ENCODE results near the gene BPIFB6. TPM values are rescaled to one million over a fixed set of nuclear protein-coding genes. Genes with fewer than 3 reads are reported as not detected.

BPIFB6 gene
- polyA plus RNA-seq, 2 of the 4 experiments (the other 2 are of a cell fraction), result not detected

GRCh38 chr20:33046412-33046811 is 15.0 kb downstream of the BPIFB6 start:
- CTCF ChIA-PET, result no interaction called here
- POLR2A ChIA-PET, result no interaction called here
- Histone ChIP-seq H3K4me1 (no peaks in the 10 kb centered on the region), H3K4me2 (no peak overlapping the region), H3K9me3 (no peaks in the 10 kb centered on the region), H3K27ac (no peak overlapping the region), H3K4me3 (no peak overlapping the region)
- WGBS (ENCODE audit: missing lambda C conversion rate), result 25% methylated on average over 3 of the region's 3 CpGs
- no peak for FAIRE-seq
- DNase-seq (ENCODE audit: low read depth in 1 of 2, low spot score in 1 of 2), result no peak
- TF ChIP-seq RARB (CRISPR knock-in tag; IDR thresholded peaks at IDR 0.05), result no peak
- no peak for TF ChIP-seq HOXA7 (CRISPR knock-in tag; IDR thresholded peaks at IDR 0.05)
- TF ChIP-seq POLR2A (IDR thresholded peaks at IDR 0.05; ENCODE audit: low read length), result no peak
- no peak for TF ChIP-seq HMGXB4 (CRISPR knock-in tag; IDR thresholded peaks at IDR 0.05; ENCODE audit: borderline replicate concordance)
- no peak for TF ChIP-seq PBX3 (IDR thresholded peaks at IDR 0.05)
- no peak for TF ChIP-seq POLR2AphosphoS2 (conservative IDR thresholded peaks at IDR 0.05; ENCODE audit: low read length)
- TF ChIP-seq MAZ (IDR thresholded peaks at IDR 0.05; ENCODE audit: borderline replicate concordance, low read depth, low read length), result no peak
- no peak for TF ChIP-seq CBX2 (IDR thresholded peaks at IDR 0.05; ENCODE audit: borderline replicate concordance, low read depth)
- TF ChIP-seq GATA3 (IDR thresholded peaks at IDR 0.05; ENCODE audit: borderline replicate concordance), result no peak
- no peak for TF ChIP-seq CTCF (IDR thresholded peaks at IDR 0.05)
- ATAC-seq, result no peak

GRCh38 chr20:33051333-33051732 is 19.9 kb downstream of the BPIFB6 start:
- Histone ChIP-seq H3K9me3 (no peaks in the 10 kb centered on the region), H3K27ac (no peak overlapping the region), H3K4me1 (no peaks in the 10 kb centered on the region), H3K4me2 (no peak overlapping the region), H3K4me3 (no peak overlapping the region)
- ATAC-seq (no peak), DNase-seq (ENCODE audit: low read depth in 1 of 2, low spot score in 1 of 2) (no peak), FAIRE-seq (no peak)
- 75% methylated on average over 4 of the region's 4 CpGs for WGBS (ENCODE audit: missing lambda C conversion rate)
- CTCF ChIA-PET, result interaction anchor here (0.9 to 1.6 kb wide), 3 partner anchors 9 to 45 kb away, joined by 3 read pairs; no protein-coding TSS in a partner anchor
- POLR2A ChIA-PET, result no interaction called here
- TF ChIP-seq CTCF (IDR thresholded peaks at IDR 0.05), result no peak
- no peak for TF ChIP-seq CBX2 (IDR thresholded peaks at IDR 0.05; ENCODE audit: borderline replicate concordance, low read depth)
- no peak for TF ChIP-seq HOXB13 (CRISPR knock-in tag; IDR thresholded peaks at IDR 0.05; ENCODE audit: low read depth)
- TF ChIP-seq ZFP36 (IDR thresholded peaks at IDR 0.05; ENCODE audit: borderline replicate concordance, partially characterized antibody), result no peak
- no peak for TF ChIP-seq POLR2AphosphoS2 (conservative IDR thresholded peaks at IDR 0.05; ENCODE audit: low read length)
- TF ChIP-seq HOXA7 (CRISPR knock-in tag; IDR thresholded peaks at IDR 0.05), result no peak
- no peak for TF ChIP-seq ATOH8 (CRISPR knock-in tag; IDR thresholded peaks at IDR 0.05; ENCODE audit: low read depth)
- TF ChIP-seq E2F6 (IDR thresholded peaks at IDR 0.05; ENCODE audit: borderline replicate concordance, low read depth), result no peak
- no peak for TF ChIP-seq REST (IDR thresholded peaks at IDR 0.05)
- no peak for TF ChIP-seq ZC3H11A (IDR thresholded peaks at IDR 0.05)
- no peak for TF ChIP-seq RNF2 (IDR thresholded peaks at IDR 0.05; ENCODE audit: borderline replicate concordance, low read depth)
- TF ChIP-seq MAFK (IDR thresholded peaks at IDR 0.05; ENCODE audit: partially characterized antibody), result no peak
- TF ChIP-seq RCOR1 (IDR thresholded peaks at IDR 0.05; ENCODE audit: low read depth, low read length), result no peak
- TF ChIP-seq CHD4 (IDR thresholded peaks at IDR 0.05; ENCODE audit: borderline replicate concordance), result no peak
- no peak for TF ChIP-seq EHMT2 (IDR thresholded peaks at IDR 0.05; ENCODE audit: low read depth)
- no peak for TF ChIP-seq MYC (IDR thresholded peaks at IDR 0.05; ENCODE audit: borderline replicate concordance, low read length)
- no peak for TF ChIP-seq NPAS2 (CRISPR knock-in tag; IDR thresholded peaks at IDR 0.05; ENCODE audit: borderline replicate concordance)

All from A549 (cell line).